ENCODE measurements around the gene CLEC2L. TPM values are rescaled to one million over a fixed set of nuclear protein-coding genes. Genes with fewer than 3 reads are reported as not detected.

CLEC2L gene
- total RNA-seq, 1 donor from 2014 or later: not detected

GRCh38 chr7:139572704-139573385, 49.4 kb downstream of the CLEC2L start:
- no peaks in the 10 kb centered on the region for H3K9me3 ChIP-seq
- DNase-seq (ENCODE audit: low spot score in 2 of 2): peak in 1 of 2 donors; percentile 50

DNA sequence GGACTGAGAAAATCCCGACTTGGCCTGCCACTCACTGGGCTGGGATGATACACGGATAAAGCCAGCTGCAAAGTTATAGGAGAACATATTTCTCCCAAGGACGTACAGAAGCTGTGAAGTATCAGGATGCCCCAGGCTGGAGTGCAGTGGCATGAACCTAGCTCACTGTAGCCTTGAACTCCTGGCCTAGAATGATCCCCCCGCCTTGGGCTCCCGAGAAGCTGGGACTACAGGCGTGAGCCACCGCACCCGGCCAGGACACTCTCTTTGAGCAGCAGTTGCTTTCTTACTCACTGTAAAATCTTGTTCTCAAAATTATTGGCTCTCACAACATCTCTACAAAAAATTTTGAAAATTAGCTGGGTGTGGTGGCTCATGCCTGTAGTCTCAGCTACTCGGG, 50.4 kb downstream of the CLEC2L start:
- Histone ChIP-seq H3K27me3 (no peaks in the 10 kb centered on the region), H3K9me3 (no peaks in the 10 kb centered on the region), H3K4me3 (no peak overlapping the region), H3K36me3 (peaks cover 44 to 68% of the 10 kb centered on the region in 2 donors), H3K4me1 (no peaks in the 10 kb centered on the region), H3K27ac (no peak overlapping the region)
- DNase-seq (ENCODE audit: low spot score in 2 of 2): peak in 1 of 2 donors; percentile 55
- no peak for TF ChIP-seq CTCF (IDR thresholded peaks at IDR 0.05)
- intact Hi-C loops (cut with DNase I): no loop called here

More at GRCh38 chr7:139572704-139573385, 49.4 kb downstream of the CLEC2L start:
- Histone ChIP-seq H3K27ac (no peak overlapping the region), H3K4me1 (no peaks in the 10 kb centered on the region), H3K36me3 (peaks cover 41 to 63% of the 10 kb centered on the region in 2 donors), H3K27me3 (no peaks in the 10 kb centered on the region), H3K4me3 (no peak overlapping the region)
- intact Hi-C loops (cut with DNase I): no loop called here
- TF ChIP-seq CTCF (IDR thresholded peaks at IDR 0.05): no peak

- Histone ChIP-seq H3K9me3 (no peaks in the 10 kb centered on the region), H3K36me3 (peaks cover 52 to 72% of the 10 kb centered on the region in 2 donors), H3K4me1 (no peaks in the 10 kb centered on the region), H3K27ac (no peak overlapping the region), H3K4me3 (no peak overlapping the region), H3K27me3 (no peaks in the 10 kb centered on the region)
- intact Hi-C loops (cut with DNase I): no loop called here
- TF ChIP-seq CTCF (IDR thresholded peaks at IDR 0.05): no peak
- peak in 1 of 2 donors; percentile 58 for DNase-seq (ENCODE audit: low spot score in 2 of 2)
These were observed 51.3 kb downstream of the CLEC2L start for GRCh38 chr7:139574618-139575337.

DNA sequence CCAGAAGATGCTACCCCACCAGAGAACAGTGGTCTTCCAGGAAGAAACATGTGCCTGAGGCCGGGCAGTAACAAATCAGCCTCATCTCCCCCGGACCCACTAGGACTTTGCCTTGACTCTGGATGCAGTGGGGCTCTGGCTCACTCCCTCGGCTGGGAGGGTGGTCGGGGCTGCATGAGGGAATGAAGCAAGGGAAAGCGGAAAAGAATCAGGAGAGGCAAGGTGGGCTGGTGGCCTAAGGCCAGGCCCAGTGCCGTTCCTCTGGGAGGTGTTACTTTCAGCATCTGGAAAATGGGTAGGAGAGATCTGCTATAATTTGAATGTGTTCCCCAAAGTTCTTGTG, 51.8 kb downstream of the CLEC2L start:
- Histone ChIP-seq H3K27me3 (no peaks in the 10 kb centered on the region), H3K4me3 (no peak overlapping the region), H3K4me1 (no peaks in the 10 kb centered on the region), H3K27ac (no peak overlapping the region), H3K9me3 (no peaks in the 10 kb centered on the region), H3K36me3 (peaks cover 57 to 77% of the 10 kb centered on the region in 2 donors)
- TF ChIP-seq CTCF (IDR thresholded peaks at IDR 0.05): no peak
- intact Hi-C loops (cut with DNase I): no loop called here
- peak in 1 of 2 donors; percentile 41 for DNase-seq (ENCODE audit: low spot score in 2 of 2)

GRCh38 chr7:139576179-139576973, 52.9 kb downstream of the CLEC2L start:
- Histone ChIP-seq H3K27ac (no peak overlapping the region), H3K27me3 (no peaks in the 10 kb centered on the region), H3K9me3 (no peaks in the 10 kb centered on the region), H3K4me3 (no peak overlapping the region), H3K36me3 (peaks cover 65 to 87% of the 10 kb centered on the region in 2 donors), H3K4me1 (no peaks in the 10 kb centered on the region)
- peak in 1 of 2 donors; percentile 52 for DNase-seq (ENCODE audit: low spot score in 2 of 2)
- no peak for TF ChIP-seq CTCF (IDR thresholded peaks at IDR 0.05)
- intact Hi-C loops (cut with DNase I): no loop called here
